SK-N-SH (cell line): Measurements from ENCODE around the gene TPCN2. TPM values are rescaled to one million over a fixed set of nuclear protein-coding genes. Genes with fewer than 3 reads are reported as not detected.

Experiments used
- CTCF ChIA-PET: fragments of 300-600, 350-600 bp; formaldehyde crosslinking; extraction: SDS; loops from one replicate; lab custom pipeline; 2021; lab: Yijun Ruan, JAX
- POLR2A ChIA-PET: fragments of 350-600 bp; sonication (Branson Sonifier 250); formaldehyde crosslinking; extraction: SDS; loops from one replicate; lab custom pipeline; 2020; ENCODE audit warnings: antibody characterized with exemption, inconsistent platforms; lab: Yijun Ruan, JAX
- DNase-seq: peaks from one replicate; pipeline ENCODE4 v3.0.0; 2012
- H2AFZ ChIP-seq: fragments of 200-600 bp; sonication (generic); 2 replicates; pipeline ENCODE4 v1.8.1; 2016; ENCODE audit warnings: antibody characterized with exemption, mild to moderate bottlenecking, low read depth
- H3F3A ChIP-seq: fragments of 200-600 bp; sonication (generic); replicated peaks from 2 replicates; pipeline ENCODE3; 2016; ENCODE audit warnings: antibody characterized with exemption, mild to moderate bottlenecking; ENCODE audit not compliant: insufficient read depth
- H3K27ac ChIP-seq, 2 experiments: fragments of 200-500 bp in 1 of 2; fragments of 200-600 bp in 1 of 2; sonication (Bioruptor generic) in 1 of 2; sonication (generic), shearing (Covaris generic) in 1 of 2; 2 replicates each; pipeline versions ENCODE4 v1.5.1 to v1.6.1; 2014 to 2016; ENCODE audit warnings: low read depth in 2 of 2, inconsistent platforms in 1 of 2, low read length in 1 of 2, mild to moderate bottlenecking in 1 of 2, mixed read lengths in 1 of 2
- H3K27me3 ChIP-seq: fragments of 200-600 bp; sonication (generic), shearing (Covaris generic); 2 replicates; pipeline ENCODE4 v1.6.1; 2016; ENCODE audit warnings: mixed run types; ENCODE audit not compliant: insufficient read depth
- H3K36me3 ChIP-seq, 2 experiments: fragments of 200-500 bp in 1 of 2; fragments of 200-600 bp in 1 of 2; sonication (Bioruptor generic) in 1 of 2; sonication (generic) in 1 of 2; replicated peaks in 1 of 2; 2 replicates each; pipeline versions ENCODE3 to v1.5.1; 2014 to 2016; ENCODE audit warnings: low read length in 1 of 2, mild to moderate bottlenecking in 1 of 2; ENCODE audit not compliant: insufficient read depth in 2 of 2, control insufficient read depth in 1 of 2
- H3K4me1 ChIP-seq, 2 experiments: fragments of 200-500 bp in 1 of 2; fragments of 200-600 bp in 1 of 2; sonication (Bioruptor generic) in 1 of 2; sonication (generic), shearing (Covaris generic) in 1 of 2; 2 replicates each; pipeline versions ENCODE4 v1.5.1 to v1.6.1; 2014 to 2016; ENCODE audit warnings: low read depth in 1 of 2, low read length in 1 of 2, mixed run types in 1 of 2; ENCODE audit not compliant: insufficient read depth in 2 of 2, control insufficient read depth in 1 of 2
- H3K4me2 ChIP-seq: fragments of 200-600 bp; sonication (generic), shearing (Covaris generic); 2 replicates; pipeline ENCODE4 v1.6.1; 2017; ENCODE audit warnings: mixed run types
- H3K4me3 ChIP-seq, 2 experiments: fragments of 200-500 bp in 1 of 2; fragments of 200-600 bp in 1 of 2; sonication (Bioruptor generic) in 1 of 2; sonication (generic), shearing (Covaris generic) in 1 of 2; 2 replicates each; pipeline versions ENCODE4 v1.5.1 to v1.8.1; 2014 to 2016; ENCODE audit warnings: low read depth in 2 of 2, inconsistent platforms in 1 of 2, low read length in 1 of 2, mild to moderate bottlenecking in 1 of 2, mixed read lengths in 1 of 2, moderate library complexity in 1 of 2
- H3K79me2 ChIP-seq: fragments of 200-600 bp; sonication (generic); 2 replicates; pipeline ENCODE4 v1.8.1; 2017; ENCODE audit warnings: mild to moderate bottlenecking; ENCODE audit not compliant: insufficient read depth
- H3K9ac ChIP-seq: fragments of 200-600 bp; sonication (generic); 2 replicates; pipeline ENCODE4 v1.6.1; 2017; ENCODE audit warnings: mixed run types
- H3K9me2 ChIP-seq: fragments of 200-600 bp; sonication (generic); 2 replicates; pipeline ENCODE4 v1.6.1; 2017; ENCODE audit warnings: mixed run types
- H3K9me3 ChIP-seq: fragments of 200-600 bp; sonication (generic); 2 replicates; pipeline ENCODE4 v1.6.1; 2017; ENCODE audit warnings: mixed run types, mild to moderate bottlenecking, moderate library complexity
- H4K20me1 ChIP-seq: fragments of 200-600 bp; sonication (generic); 2 replicates; pipeline ENCODE4 v1.6.1; 2017; ENCODE audit warnings: mild to moderate bottlenecking, mixed run types; ENCODE audit not compliant: insufficient read depth
- ELF1 ChIP-seq: IDR thresholded peaks from 2 replicates; pipeline ENCODE4 v1.4.0; 2012
- EP300 ChIP-seq, 2 experiments: IDR thresholded peaks; 2 replicates each; pipeline versions ENCODE4 v1.4.0 to v1.6.1; 2012; ENCODE audit warnings: borderline replicate concordance in 1 of 2, low read depth in 1 of 2, low read length in 1 of 2
- FOSL2 ChIP-seq: IDR thresholded peaks from 2 replicates; pipeline ENCODE4 v1.4.0; 2012; ENCODE audit warnings: low read depth, mild to moderate bottlenecking, moderate library complexity, borderline replicate concordance
- GABPA ChIP-seq: IDR thresholded peaks from 2 replicates; pipeline ENCODE4 v1.4.0; 2012; ENCODE audit warnings: low read depth, mild to moderate bottlenecking
- JUND ChIP-seq: IDR thresholded peaks from 2 replicates; pipeline ENCODE4 v1.4.0; 2012
- MXI1 ChIP-seq: IDR thresholded peaks from 2 replicates; pipeline ENCODE4 v1.6.1; 2012; ENCODE audit warnings: mild to moderate bottlenecking, low read depth, low read length, improper control_type of control experiment
- NFIC ChIP-seq: IDR thresholded peaks from 2 replicates; pipeline ENCODE4 v1.4.0; 2012; ENCODE audit warnings: borderline replicate concordance
- POLR2AphosphoS5 ChIP-seq: IDR thresholded peaks from 2 replicates; pipeline ENCODE4 v1.6.1; 2012; ENCODE audit warnings: low read depth, low read length
- RAD21 ChIP-seq: IDR thresholded peaks from 2 replicates; pipeline ENCODE4 v1.6.1; 2012; ENCODE audit warnings: mild to moderate bottlenecking, low read length
- REST ChIP-seq: IDR thresholded peaks from 2 replicates; pipeline ENCODE4 v1.6.1; 2012; ENCODE audit warnings: mild to moderate bottlenecking, low read depth, low read length, moderate library complexity
- RFX5 ChIP-seq: IDR thresholded peaks from 2 replicates; pipeline ENCODE4 v1.6.1; 2012; ENCODE audit warnings: mild to moderate bottlenecking, improper control_type of control experiment, low read length
- RXRA ChIP-seq: IDR thresholded peaks from 2 replicates; pipeline ENCODE4 v1.4.0; 2012; ENCODE audit warnings: low read depth, mild to moderate bottlenecking, borderline replicate concordance
- SMC3 ChIP-seq: IDR thresholded peaks from 2 replicates; pipeline ENCODE4 v1.6.1; 2012; ENCODE audit warnings: low read depth, low read length, improper control_type of control experiment
- TCF12 ChIP-seq: IDR thresholded peaks from 2 replicates; pipeline ENCODE4 v1.4.0; 2012
- USF1 ChIP-seq: IDR thresholded peaks from 2 replicates; pipeline ENCODE4 v1.4.0; 2012; ENCODE audit warnings: low read depth, borderline replicate concordance
- USF2 ChIP-seq: fragments of 150-350 bp; IDR thresholded peaks from 2 replicates; pipeline ENCODE4 v1.6.1; 2017; ENCODE audit warnings: antibody characterized with exemption, low read length, low read depth, borderline replicate concordance
- YY1 ChIP-seq: IDR thresholded peaks from 2 replicates; pipeline ENCODE4 v1.4.0; 2012; ENCODE audit warnings: low read depth, mild to moderate bottlenecking
- WGBS: methylation state at CpG from one replicate; pipeline ENCODE4 v1.1.6; 2017; ENCODE audit warnings: low lambda C conversion rate; 5-methylcytosine and 5-hydroxymethylcytosine counted together
- polyA plus RNA-seq, 3 experiments: library from polyadenylated mRNA; depleted of rRNA; stranded (reverse); fragments of >200 nt; gene quantifications; 2 replicates each; pipeline ENCODE4 v1.2.3, GENCODE V29; 2012
- TF ChIP-seq, protein P1 (sequence below): fragments of 200-600 bp; sonication (generic); IDR thresholded peaks from 2 replicates; pipeline ENCODE4 v1.6.1; 2017; ENCODE audit warnings: antibody characterized with exemption, mild to moderate bottlenecking, moderate library complexity

The TPCN2 gene
- polyA plus RNA-seq, 1 of the 3 experiments (the other 2 are of a cell fraction) = 8.7 TPM

DNA sequence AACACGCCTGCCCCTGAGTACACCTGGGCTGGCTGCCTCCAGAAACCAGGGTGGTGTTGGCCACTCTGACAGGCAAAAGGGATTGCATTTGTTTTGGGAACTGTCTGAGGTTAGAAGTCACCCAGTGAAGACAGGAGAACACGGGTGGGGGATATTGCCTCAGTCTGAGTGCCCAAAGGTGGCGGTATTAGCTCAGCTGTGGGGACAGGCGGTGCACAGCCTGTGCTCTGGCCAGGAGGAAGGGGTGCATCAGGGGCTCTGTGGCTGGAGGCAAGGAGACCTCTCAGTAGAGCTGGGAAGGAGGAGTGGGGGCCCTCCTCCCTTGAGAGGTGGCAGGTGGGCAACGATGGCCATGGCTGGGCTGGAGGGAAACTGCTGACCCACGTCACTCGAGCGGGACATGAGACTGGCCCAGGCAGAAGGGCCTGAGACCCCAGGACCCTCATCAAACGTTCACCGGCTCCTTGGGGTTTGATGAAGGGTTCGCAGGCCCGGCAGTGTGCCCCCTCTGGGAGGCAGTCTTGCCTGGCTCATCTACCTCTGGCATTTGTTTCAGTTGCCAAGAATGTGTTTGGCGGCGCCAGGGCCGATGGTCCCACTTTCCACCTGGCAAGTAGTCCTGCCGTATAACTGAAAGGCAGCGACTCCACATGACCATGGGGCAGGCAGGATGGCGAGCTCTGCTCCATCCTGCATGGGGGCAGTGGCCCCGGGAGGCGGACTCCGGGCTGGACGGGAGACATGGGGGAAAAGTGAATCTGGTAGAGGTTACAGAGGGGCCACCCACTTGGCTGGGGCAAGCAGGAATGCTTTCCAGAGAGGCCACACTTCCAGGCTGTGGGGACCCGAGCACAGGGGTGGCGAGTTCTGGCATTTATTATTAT is 54.2 kb downstream of the TPCN2 start:
- no peak overlapping the region; a peak in 1 of 4 replicates for H3K27ac ChIP-seq
- no peaks in the 10 kb centered on the region for H3F3A ChIP-seq
- H3K79me2 ChIP-seq = no peaks in the 10 kb centered on the region
- no peak overlapping the region for H3K9ac ChIP-seq
- peak; percentile 80 for DNase-seq
- 83% methylated on average over 14 of the region's 24 CpGs for WGBS
- no peaks in the 10 kb centered on the region for H4K20me1 ChIP-seq
- no peak for TF ChIP-seq TCF12
- peak; percentile 82 for TF ChIP-seq RAD21
- TF ChIP-seq GABPA = no peak
- TF ChIP-seq, protein P1, sequence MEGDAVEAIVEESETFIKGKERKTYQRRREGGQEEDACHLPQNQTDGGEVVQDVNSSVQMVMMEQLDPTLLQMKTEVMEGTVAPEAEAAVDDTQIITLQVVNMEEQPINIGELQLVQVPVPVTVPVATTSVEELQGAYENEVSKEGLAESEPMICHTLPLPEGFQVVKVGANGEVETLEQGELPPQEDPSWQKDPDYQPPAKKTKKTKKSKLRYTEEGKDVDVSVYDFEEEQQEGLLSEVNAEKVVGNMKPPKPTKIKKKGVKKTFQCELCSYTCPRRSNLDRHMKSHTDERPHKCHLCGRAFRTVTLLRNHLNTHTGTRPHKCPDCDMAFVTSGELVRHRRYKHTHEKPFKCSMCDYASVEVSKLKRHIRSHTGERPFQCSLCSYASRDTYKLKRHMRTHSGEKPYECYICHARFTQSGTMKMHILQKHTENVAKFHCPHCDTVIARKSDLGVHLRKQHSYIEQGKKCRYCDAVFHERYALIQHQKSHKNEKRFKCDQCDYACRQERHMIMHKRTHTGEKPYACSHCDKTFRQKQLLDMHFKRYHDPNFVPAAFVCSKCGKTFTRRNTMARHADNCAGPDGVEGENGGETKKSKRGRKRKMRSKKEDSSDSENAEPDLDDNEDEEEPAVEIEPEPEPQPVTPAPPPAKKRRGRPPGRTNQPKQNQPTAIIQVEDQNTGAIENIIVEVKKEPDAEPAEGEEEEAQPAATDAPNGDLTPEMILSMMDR = peak; percentile 25; the same call in 1 of the 2 replicates
- TF ChIP-seq FOSL2 = no peak
- peak; percentile 59 for TF ChIP-seq SMC3
- no peak for TF ChIP-seq USF1
- TF ChIP-seq NFIC = no peak
- no peak for TF ChIP-seq RFX5
- no peaks in the 10 kb centered on the region for H3K36me3 ChIP-seq
- H3K4me2 ChIP-seq = no peak overlapping the region
- CTCF ChIA-PET = interaction anchor here (0.7 to 14.1 kb wide), 27 partner anchors 8 to 581 kb away, joined by 3 to 403 read pairs (median 6); partner anchors contain the start of genes CCND1, LTO1 and SMIM38
- H2AFZ ChIP-seq = no peak overlapping the region
- no peak overlapping the region for H3K4me3 ChIP-seq
- H3K9me2 ChIP-seq = no peaks in the 10 kb centered on the region
- no peaks in the 10 kb centered on the region for H3K9me3 ChIP-seq
- H3K4me1 ChIP-seq = peaks cover 10 to 34% of the 10 kb centered on the region in 2 experiments; a peak in 2 of 4 replicates
- POLR2A ChIA-PET = interaction anchor here (0.7 to 2.3 kb wide), 4 partner anchors 539 to 589 kb away, joined by 3 to 18 read pairs (median 4); no protein-coding TSS in a partner anchor
- no peaks in the 10 kb centered on the region for H3K27me3 ChIP-seq

- no peaks in the 10 kb centered on the region for H3K27me3 ChIP-seq
- no peak overlapping the region for H3K4me3 ChIP-seq
- H3K4me2 ChIP-seq = no peak overlapping the region
- CTCF ChIA-PET = interaction anchor here (1.0 to 14.1 kb wide), 10 partner anchors 10 to 570 kb away, joined by 3 to 403 read pairs (median 12); partner anchors contain the start of genes CCND1, LTO1 and SMIM38
- H3K4me1 ChIP-seq = peaks cover 10 to 34% of the 10 kb centered on the region in 2 experiments; a peak in 2 of 4 replicates
- H3K36me3 ChIP-seq = no peaks in the 10 kb centered on the region
- no peaks in the 10 kb centered on the region for H3K9me3 ChIP-seq
- H3K9ac ChIP-seq = no peak overlapping the region
- TF ChIP-seq ELF1 (no peak), JUND (no peak), REST (no peak), EP300 (IDR thresholded peaks at IDR 0.05; ENCODE audit: borderline replicate concordance in 1 of 2, low read depth in 1 of 2, low read length in 1 of 2) (no peak), POLR2AphosphoS5 (no peak), YY1 (no peak), MXI1 (no peak), FOSL2 (no peak), USF2 (no peak), RXRA (no peak)
- TF ChIP-seq, all 33 proteins: peak for 0
- POLR2A ChIA-PET = interaction anchor here (1.8 kb wide), 1 partner anchor 82 kb away, joined by 6 read pairs; no protein-coding TSS in a partner anchor
- DNase-seq = no peak
- no peak overlapping the region; a peak in 1 of 4 replicates for H3K27ac ChIP-seq
- no peaks in the 10 kb centered on the region for H3K9me2 ChIP-seq
- no peaks in the 10 kb centered on the region for H4K20me1 ChIP-seq
- H3F3A ChIP-seq = no peaks in the 10 kb centered on the region
- no peaks in the 10 kb centered on the region for H3K79me2 ChIP-seq
- 89% methylated on average over 14 of the region's 14 CpGs for WGBS
- H2AFZ ChIP-seq = no peak overlapping the region
These were observed 55.6 kb downstream of the TPCN2 start for GRCh38 chr11:69104212-69104855.
